Measurements from ENCODE around the gene CHN2.

The CHN2 gene

GRCh38 chr7:29340696-29341095, 146.1 kb downstream of the CHN2 start:
- DNase-seq, result no peak

DNA sequence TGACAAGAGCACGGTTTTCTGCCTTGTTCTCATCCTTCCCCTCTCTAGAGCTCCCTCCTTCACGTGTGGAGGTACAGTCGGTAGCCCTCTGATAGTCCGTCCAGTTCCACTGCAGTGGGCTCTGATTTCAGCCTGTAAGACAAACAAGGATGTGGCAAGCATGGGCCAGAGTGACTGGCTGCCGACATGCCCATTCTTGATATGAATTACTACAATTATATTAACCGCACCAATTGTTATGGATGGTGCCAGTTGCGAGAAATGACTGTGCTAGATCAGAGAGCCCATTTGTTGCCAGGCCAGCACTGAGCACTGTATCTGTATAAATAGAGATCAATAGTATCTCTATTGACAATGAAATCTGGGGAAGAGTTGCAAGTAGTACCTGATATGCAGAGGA, 146.6 kb downstream of the CHN2 start:
- DNase-seq, result peak; percentile 33

- DNase-seq, result no peak
Measured at GRCh38 chr7:29342761-29343160, 148.2 kb downstream of the CHN2 start.

GRCh38 chr7:29343399-29343798, 148.8 kb downstream of the CHN2 start:
- DNase-seq, result no peak

DNA sequence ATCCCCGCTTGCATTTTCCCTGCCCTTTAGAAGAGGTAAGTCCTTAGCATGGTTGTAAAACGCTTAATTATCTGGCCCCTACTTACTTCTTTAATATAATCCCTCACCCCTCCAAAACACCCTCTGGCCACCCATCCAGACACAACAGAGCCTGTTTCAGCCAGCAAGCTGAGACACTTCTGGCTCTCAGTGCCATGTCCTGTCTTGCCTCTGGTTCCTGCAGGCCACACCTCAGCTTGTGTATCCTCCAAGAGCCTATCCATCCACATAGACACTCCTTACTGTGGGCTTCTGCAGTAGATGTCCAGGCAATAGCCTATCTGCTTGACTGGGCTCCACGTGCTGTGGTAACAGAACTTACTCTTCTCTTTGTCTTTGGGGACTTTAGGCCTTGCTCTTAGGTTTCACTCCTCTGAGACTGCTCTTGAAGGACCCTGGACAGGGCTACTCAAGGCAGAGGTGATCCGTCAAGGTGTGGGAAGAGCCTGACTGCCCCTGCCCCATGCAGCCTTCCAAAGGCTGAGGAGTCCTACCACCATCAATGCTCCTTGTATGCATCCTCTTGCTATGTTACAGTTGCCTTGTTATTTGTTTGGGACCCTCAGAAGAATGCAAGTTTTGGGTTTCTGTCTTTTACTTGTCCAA, 149.9 kb downstream of the CHN2 start:
- DNase-seq, result no peak

GRCh38 chr7:29345590-29345989, 151.0 kb downstream of the CHN2 start:
- DNase-seq, result no peak

DNA sequence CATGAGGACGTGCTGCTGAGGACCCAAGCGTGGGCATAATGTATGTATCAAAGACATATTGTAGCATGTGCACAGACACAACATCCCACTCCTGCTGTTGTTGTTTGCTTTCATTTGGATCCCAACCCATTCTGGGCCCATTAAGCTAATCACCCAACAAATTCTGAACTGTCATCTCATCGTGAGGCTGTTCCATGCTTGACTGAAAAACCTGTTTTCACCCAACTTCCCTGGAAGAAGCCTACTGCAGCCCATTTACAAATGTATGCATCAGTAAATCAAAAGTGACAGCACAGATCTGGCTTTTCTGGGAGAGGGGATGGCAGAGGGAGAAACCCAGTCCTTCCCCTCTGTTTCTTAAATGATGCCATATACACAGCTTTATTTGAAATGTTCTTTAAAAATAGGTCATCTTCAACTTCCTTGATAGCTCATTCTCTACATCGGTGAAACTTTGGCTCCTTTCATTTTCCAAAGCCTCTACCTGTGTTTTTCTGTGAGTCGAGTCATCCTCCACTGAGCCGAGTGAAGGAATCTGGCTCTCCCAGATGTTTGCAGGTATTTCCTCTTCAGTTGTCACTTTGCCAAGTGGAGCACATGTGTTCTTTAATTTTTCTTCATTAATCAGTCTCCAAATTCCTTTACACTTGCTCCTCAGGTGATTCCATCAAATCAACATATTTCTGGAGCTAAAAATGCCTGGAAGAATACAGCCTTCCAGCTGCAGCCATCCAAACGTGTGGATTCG, 151.8 kb downstream of the CHN2 start:
- DNase-seq, result no peak

GRCh38 chr7:29349362-29349761, 154.8 kb downstream of the CHN2 start:
- DNase-seq, result no peak

- peak; percentile 76 for DNase-seq
Measured at GRCh38 chr7:29350351-29350750, 155.8 kb downstream of the CHN2 start.

- DNase-seq, result no peak
Measured at GRCh38 chr7:29352041-29352440, 157.5 kb downstream of the CHN2 start.

DNA sequence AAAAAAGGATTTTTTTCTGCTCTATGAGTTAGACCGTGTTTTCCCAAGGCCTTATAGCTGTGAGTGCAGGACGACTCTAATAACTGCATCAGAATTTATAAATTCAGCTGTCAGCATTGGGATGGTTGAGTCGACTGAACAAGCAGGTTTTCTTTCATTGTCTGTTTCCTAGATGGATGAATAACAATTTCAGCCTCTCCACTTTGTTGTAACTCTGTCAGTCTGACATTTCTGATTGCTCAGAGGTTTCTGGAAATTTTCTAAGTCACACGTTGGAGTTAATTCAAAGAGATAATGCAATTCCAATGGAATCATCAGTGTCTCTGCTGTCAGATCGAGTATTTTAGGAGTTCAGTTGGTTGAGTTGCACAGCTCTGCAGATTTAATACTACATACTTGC, 159.2 kb downstream of the CHN2 start:
- DNase-seq, result no peak

- no peak for DNase-seq
Measured at GRCh38 chr7:29354340-29354739, 159.8 kb downstream of the CHN2 start.

GRCh38 chr7:29355388-29355787, 160.8 kb downstream of the CHN2 start:
- no peak for DNase-seq

GRCh38 chr7:29356631-29357030, 162.1 kb downstream of the CHN2 start:
- no peak for DNase-seq

DNA sequence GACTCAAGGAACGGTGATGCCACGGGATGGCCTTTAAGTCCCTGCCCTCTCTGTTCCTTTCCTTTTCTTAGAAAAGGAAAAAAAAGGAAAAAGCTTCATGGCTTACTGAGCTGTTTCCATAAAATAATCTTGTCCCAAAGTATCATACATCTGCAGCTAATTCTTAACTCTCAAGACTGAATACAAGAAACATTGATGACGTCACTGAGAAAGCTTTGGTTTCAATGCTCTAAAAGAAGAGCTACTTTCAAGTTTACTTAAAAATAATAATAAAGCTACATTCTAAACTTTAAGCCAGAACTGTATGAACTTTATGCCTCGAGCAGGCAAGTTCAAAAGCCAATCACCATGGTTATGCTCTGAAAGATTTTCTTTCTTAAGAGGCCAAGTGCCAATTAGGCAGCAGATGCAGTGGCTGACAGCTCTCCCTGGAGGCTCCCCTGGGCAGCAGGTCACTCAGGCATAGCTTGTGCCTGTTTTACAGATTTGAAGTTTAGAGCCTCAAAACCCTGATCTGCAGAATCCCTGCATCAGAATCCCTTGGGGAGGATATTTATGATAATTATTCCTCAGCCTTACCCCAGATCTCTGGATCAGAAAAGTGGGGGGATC, 165.0 kb downstream of the CHN2 start:
- no peak for DNase-seq

DNA sequence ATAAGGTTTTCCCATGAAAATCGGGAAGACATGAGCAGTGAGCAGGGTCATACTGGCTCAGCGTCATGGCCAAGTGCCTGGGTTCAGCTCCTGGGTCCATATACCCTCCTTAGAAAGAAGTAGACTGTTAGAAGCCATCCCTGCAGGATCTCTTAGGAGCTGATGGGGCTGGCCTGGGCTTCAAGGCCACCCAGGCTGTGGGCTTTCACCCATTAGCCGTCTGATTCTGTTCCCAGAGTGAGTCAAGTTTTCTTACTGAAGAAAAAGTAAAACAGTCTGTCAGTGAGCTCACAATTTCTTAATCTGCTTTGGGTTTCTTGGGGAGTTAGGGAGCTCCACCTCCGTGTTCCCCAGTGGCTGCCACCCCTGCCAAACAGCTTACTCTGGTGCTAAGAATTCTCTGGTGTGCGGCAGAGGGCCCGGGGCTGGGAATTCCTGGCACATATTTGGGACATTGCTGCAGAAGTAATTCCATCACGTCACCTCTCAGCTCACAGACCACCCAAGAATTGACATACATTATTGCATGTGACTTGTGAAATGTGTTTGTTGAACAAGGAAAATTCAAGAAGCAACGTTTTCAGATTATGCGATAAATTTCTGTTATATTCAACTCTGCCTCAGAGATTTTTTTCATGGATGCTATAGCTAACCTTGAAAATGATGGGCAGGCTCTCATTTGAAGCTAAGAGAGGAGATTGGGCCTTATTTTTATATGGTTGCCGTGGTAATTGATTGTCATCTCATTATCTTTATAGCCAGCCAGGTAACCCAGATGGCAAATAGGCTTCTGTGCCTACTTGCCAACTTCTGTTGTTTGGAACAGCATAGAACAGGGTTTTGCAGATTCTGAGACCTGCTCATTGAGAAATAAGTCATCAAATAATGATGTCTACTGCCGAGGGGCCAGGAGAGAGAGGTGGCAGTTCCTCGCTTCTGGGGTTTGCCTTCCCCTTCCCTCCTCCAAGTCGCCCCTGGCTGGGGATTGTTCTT, 166.4 kb downstream of the CHN2 start:
- peak; percentile 28 for DNase-seq

- no peak for DNase-seq
Measured at GRCh38 chr7:29362380-29362779, 167.8 kb downstream of the CHN2 start.

- DNase-seq, result no peak
Measured at GRCh38 chr7:29363636-29364425, 169.3 kb downstream of the CHN2 start.

- no peak for DNase-seq
Measured at GRCh38 chr7:29364661-29365060, 170.1 kb downstream of the CHN2 start.

DNA sequence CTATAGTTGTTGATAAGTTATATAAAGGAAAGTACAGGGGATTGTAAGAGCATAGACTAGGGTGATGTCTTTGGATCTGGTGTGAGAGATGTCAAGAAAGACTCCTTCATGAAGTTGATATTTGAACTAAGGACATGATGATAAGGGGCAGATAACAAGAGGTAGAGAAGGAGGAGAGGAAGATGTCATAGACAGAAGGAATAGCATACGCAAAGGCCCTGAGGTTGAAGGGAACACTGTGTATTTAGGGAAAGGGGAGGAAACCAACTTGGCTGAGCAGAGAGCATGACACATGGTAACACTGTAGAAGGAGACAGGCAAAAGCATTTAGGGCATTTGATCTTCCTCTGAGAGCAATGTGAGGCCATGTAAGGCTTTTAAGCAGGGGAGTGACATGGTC, 170.8 kb downstream of the CHN2 start:
- no peak for DNase-seq

DNA sequence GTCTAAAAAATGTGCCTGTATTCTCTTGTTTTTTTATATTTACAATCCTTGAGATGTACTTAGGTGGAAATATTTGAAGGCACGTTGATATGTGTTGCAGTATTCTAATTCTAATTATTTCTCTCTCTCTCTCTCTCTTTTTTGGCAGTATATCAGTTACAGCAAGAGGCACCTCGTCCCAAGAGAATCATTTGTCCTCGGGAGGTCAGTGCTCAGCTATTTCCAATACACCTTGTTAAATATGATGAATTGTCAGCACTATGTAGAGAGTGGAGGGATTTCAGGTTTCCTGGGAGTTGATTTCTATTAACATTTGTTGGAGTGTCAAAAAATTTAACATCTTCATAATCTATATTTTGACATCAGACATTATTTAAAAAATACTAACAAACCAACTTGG, 173.2 kb downstream of the CHN2 start:
- no peak for DNase-seq

GRCh38 chr7:29369909-29370488, 175.4 kb downstream of the CHN2 start:
- no peak for DNase-seq

Data from NCI-H1105 (cell line).